COLO829 (cell line): ENCODE data around the gene SIPA1L3.

ENCODE experiments used
- DNase-seq: peaks from one replicate; pipeline ENCODE4 v3.0.0; 2012; ENCODE audit warnings: low spot score

Gene SIPA1L3

DNA sequence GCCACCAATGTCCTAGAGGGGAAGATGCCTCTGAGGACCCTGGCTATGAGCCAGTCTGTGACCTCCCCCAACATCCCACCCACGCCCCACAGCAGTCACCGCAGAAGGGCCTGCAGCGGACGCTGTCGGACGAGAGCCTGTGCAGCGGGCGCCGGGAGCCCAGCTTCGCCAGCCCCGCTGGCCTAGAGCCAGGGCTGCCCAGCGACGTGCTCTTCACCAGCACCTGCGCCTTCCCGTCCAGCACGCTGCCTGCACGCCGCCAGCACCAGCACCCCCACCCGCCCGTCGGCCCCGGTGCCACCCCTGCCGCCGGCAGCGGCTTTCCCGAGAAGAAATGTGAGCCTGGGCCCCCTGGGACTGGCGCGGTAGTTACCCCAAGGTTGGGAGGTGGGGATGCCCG lies 286.4 kb downstream of the SIPA1L3 start:
- DNase-seq: no peak

DNA sequence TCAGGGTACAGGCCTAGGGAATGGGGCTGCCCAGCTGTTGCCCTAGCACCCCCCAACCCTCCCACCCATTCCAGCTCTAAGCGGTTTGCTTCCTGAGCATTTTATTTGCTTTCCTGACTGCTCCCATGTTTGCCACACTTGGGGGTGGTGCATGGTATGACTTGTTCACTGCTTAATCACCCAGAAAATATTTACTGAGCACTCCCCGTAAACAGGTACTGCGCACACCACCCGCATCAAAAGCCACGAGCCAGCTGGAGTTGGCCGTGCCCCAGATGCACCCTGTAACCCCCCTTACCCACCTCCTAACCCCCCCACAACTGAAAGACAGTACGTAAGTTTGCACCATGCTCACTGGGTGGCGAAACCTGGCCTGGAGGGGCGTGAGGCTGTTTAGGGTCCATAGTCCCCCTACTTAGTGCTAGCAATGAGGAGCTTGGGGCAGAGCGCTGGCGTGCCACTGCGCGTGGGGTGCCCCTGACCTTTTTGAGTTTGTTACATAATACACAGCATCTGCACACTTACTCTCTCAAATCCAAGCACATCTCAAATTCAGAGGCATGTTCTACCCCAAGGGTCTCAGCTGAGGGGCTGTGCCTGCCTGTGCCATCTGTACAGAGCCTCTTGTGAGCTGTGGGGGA lies 287.2 kb downstream of the SIPA1L3 start:
- no peak for DNase-seq

DNA sequence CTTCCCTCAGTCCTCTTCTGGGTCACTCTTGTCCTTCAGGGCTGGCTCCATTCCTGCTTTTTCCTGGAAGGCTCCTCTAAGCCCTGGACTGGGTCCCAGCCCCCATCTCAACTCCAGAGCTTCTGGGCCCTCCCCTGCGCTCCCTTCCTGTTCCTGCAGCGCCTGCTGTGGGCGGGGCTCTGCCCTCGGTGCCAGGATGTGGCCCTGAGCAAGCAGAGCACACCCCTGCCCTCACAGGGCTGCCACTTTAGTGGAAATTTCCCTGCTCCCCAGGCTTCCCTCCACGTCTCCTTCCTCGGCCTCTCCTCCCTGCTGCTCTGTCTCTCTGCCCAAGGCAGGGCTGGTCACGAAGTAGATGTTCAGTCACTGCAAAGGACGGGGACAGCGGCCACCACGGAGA lies 288.2 kb downstream of the SIPA1L3 start:
- DNase-seq: no peak

DNA sequence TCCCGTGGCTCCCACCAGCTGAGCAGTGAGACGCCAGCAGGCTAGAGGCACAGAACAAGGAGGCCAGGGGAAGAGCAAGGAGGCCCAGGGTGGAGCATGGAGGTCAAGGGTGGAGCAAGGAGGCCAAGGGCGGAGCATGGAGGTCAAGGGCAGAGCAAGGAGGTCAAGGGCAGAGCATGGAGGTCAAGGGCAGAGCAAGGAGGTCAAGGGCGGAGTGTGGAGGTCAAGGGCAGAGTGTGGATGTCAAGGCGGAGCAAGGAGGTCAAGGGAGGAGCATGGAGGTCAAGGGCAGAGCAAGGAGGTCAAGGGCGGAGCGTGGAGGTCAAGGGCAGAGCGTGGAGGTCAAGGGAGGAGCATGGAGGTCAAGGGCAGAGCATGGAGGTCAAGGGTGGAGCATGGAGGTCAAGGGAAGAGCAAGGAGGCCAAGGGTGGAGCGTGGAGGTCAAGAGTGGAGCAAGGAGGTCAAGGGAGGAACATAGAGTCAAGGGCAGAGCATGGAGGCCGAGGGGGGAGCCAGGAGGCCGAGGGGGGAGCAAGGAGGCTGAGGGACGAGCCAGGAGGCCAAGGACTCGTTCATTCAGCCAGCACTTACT lies 289.3 kb downstream of the SIPA1L3 start:
- DNase-seq: no peak

DNA sequence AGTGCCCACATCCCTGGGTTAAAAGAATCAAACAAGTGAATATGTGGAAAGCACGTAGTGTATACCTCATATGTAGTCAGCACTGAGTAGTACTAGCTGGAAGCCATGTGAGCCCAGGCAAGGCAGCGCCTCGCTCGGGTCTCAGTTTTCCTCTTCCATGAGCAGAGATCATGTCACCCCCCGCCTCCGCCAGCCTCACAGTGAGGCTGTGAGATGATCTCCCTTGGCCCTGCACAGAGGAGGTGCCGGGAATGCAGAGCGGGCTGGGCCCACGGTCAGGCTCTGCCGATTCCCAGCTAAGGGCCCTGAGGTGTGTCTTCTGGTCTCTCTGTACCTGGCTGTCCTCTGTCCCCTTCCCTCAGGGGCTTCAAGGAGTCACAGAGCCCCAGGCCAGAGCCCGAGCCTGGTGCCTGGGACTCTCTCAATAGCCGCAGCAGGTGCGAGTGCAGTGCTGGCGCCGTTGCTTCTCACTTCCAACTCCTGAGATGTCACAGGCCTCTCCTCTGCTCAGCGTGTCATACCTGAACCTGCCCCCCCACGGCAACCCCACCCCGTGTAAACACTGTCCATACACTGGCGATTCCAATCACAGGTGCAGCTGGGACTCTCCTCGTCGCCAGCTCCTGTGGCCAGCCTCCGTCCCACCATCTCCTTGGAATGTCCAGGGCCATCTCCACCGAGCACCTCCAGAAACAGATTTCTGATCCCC lies 290.1 kb downstream of the SIPA1L3 start:
- no peak for DNase-seq

DNA sequence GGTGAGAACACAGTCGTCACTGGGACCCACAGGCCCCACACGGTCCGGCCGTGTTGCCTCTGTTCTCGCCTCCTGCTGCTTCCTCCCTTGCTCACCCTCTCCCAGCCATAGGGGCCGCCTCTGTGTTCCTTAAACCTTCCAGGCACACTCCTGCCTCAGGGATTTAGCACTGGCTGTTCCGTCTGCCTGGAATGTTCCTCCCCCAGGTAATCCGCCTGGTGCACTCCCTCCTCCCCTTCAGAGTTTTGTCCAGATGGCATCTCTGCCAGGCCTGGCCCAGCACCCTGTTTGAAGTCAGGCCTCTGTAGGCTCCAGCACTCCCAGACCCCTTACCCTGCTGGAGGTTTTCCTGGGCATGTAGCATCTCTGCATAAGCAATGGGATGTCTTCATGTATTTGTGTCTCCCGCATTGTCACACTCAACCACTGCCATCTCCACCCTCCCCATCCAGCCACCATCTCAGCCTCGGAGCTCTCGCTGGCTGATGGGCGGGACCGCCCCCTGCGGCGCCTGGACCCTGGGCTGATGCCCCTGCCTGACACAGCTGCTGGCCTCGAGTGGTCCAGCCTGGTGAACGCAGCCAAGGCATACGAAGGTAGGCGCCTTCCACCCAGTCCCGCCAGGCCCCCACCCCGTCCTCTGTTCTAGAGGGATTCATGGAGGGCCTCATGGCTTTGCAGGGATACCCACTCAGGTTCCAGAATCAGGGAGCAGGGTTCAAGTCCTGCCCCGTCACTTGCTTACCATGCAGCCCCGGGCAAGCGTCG lies 291.1 kb downstream of the SIPA1L3 start:
- no peak for DNase-seq

DNA sequence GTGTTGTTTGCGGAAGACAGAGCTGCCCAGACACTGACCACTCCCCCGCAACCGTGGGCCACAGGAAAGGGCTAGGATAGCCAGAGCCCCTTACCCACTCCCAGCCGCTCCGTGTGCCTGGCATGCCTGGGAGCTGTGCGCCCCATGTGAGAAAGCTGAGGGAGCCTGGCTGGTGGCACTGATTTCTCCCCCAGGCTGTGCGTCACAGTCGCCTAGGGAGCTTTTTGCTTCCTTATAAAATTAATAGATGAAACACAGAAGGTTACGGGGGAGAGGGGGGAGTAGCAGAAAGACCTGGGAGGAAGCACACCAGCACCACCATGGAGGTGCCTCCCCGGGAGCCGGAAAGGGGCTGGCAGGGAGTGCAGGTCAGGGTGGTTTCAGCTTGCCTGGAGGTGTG lies 292.3 kb downstream of the SIPA1L3 start:
- DNase-seq: no peak

DNA sequence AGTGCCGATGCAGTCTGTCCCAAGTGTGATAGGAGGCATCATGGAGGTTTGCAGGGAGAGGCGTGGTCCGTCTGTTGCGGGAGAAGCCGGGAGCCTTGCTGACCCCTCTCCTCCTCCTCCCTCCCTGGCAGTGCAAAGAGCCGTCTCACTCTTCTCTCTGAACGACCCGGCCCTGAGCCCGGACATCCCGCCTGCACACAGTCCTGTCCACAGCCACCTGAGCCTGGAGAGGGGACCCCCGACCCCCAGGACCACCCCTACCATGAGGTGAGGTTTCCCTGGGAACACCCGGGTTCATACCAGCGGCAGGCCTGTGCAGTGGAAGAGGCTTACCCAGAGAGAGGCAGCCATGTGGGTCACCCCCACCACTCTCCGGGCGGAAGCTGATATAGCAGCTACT lies 294.7 kb downstream of the SIPA1L3 start:
- DNase-seq: no peak

DNA sequence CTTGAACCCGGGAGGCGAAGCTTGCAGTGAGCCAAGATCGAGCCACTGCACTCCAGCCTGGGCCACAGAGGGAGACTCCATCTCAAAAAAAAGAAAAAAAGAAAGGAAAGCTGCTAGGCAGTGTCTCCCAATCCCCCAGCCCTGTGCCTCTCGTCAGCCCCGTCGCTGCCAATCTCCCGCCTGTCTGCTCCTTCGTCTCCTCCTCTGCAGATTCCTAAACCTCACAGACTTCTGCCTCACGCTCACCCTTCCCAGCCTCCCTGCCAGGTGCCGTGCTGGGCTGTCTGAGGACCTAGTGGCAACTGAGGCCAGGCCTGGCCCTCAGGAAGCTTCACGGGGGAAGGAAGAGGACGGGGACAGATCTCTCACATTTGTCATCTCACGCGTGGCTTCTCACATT lies 295.5 kb downstream of the SIPA1L3 start:
- DNase-seq: no peak

DNA sequence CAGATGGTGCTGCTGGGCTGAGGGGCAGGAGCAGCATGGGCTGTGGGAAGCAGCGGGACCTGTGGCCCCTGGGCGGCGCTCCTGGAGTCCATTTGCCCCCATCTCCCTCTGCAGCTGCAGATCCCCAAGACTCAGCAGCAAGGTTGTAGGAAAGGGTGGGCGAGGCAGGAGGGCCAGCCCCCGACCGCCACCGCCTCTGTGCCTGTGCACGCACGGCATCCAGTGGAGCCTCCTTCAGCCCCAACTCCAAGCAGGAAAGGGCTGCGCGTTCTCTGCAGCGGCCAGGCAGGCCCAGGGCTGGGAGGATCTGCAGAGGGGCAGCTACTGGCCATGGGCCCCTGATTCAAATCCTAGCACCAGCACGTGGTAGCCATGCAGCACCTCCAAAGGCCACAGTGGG lies 296.2 kb downstream of the SIPA1L3 start:
- DNase-seq: no peak

DNA sequence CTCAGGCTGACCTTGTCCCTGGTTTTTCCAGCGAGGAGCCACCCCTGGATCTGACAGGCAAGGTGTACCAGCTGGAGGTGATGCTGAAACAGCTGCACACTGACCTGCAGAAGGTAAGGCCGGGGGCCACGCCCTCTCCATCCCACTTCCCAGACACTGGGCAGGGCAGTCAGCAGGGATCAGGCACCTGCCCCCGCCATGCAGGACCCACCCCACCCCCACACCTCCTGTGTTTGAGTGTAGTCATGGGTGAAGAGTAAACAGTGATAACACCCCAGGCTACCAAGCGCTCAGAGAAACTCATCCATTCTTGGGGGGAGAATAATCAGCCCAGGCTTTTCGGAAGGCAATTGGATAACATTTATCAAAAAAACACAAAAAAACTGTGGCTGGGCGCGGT lies 297.1 kb downstream of the SIPA1L3 start:
- no peak for DNase-seq

DNA sequence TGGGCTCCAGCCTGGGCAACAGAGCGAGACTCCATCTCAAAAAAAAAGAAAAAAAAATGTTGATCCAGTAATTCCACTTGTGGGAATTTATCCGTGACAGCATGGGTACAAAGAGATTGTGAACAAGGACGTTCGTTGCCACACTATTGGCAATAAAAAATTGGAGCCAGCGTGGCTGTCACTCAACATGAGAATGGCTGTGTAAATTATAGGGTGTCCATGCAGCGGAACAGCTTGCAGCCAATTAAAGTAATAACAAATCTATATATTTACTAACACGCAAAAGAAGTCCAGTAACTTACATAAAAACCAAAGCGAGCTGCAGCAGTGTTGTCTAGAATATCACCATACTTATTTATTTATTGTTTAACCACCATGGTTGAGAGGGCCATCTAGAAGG lies 297.7 kb downstream of the SIPA1L3 start:
- DNase-seq: no peak

DNA sequence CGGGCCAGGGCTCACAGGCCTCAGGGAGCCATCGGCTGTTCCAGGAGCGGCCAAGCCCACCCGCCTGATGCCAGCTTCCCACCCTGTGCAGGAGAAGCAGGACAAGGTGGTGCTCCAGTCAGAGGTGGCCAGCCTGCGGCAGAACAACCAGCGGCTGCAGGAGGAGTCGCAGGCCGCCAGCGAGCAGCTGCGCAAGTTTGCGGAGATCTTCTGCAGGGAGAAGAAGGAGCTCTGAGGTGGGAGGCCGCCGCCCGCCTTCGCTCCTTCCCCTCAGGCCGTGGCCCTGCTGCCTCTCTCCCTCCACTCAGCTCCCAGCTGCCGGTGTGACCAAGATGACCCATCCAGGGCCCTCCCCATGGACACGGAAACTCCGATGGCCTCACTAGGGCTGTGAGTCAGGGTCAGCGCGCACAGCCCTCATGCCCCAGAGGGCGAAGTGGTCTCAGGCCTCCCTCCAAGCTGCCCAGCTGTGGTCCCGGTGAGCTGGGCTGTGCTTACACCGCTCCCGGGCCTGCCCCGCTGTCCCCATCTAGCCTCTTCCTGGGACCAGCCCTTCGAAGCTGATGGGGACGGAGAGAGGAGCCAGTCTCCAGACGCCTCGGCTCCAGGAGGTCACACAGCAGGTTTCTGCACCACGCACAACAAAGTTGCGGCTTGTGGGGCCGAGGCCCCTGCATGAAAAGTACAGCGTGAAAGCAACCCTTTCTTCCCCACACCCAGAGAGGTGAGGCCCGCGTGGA lies 299.2 kb downstream of the SIPA1L3 start:
- no peak for DNase-seq

DNA sequence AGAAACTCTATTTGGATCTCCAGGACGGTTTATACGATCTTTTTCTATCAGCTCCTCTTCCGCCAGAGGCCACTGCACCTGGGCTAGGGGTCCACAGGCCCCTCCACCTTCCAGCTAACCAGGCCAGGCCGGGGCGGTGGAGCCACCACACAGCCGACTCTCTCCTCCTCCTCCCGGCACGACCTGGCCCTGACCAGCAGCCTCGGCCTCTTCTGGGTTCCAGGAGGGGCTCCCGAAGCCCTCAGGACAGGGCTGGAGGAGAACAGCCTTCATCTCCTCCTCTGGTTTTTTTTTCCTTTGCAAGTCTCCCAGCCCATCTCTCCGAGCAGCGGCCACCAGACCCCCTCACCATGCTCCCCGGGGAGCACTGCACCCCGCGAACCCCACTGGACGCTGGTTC lies 299.9 kb downstream of the SIPA1L3 start:
- DNase-seq: no peak

DNA sequence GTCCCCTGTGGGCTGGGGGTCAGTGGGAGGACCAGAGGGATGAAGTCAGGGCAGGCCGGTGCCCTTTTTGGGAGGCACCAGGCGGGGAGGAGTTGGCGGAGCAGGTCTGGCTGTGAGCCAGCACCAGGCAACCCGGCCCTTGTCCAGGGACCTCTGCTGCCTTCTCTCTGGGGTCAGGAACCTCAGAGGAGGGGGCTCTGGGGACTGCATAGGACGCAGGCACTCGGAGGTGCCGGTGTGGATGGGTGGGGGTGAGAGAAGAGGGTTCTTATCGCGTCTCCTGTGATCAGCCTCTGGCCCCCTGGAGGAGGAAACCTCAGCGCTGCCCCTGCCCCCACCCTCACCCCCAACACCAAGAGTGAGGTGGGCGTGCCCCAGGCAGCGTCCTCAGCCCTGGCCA lies 300.5 kb downstream of the SIPA1L3 start:
- no peak for DNase-seq

DNA sequence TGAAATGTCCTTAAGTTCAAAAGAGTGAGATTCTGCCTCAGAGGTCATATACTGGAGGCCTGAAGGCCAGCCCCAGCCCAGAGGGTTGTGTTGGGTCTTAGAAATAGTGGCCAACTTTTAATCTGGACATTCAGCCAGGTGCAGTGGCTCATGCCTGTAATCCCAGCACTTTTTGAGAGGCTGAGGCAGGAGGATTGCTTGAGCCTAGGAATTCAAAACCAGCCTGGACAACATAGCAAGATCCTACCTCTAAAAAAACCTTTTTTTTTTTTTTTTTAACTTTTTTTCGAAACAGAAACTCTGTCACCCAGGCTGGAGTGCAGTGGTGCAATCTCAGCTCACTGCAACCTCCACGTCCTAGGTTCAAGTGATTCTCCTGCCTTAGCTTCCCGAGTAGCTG lies 301.6 kb downstream of the SIPA1L3 start:
- DNase-seq: no peak

DNA sequence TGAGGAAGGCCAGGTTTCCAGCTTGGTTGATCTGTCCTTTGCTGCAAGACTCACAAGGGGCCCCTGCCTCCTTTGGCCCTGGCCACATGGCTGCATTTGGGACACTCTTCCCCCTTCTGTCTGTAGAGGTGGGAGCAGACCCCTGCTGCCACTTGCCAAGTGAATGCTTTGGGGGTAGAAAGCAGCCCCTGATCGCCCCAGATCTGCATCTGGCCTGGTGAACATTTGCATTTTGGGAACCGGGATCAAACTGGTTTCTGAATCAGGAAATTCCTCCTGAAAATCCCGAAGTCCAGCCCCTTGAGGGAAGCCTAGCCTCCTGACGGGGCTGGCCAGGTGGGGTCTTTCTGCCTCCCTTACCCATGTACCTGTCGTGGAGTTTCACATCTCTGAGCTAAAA lies 302.1 kb downstream of the SIPA1L3 start:
- DNase-seq: no peak

DNA sequence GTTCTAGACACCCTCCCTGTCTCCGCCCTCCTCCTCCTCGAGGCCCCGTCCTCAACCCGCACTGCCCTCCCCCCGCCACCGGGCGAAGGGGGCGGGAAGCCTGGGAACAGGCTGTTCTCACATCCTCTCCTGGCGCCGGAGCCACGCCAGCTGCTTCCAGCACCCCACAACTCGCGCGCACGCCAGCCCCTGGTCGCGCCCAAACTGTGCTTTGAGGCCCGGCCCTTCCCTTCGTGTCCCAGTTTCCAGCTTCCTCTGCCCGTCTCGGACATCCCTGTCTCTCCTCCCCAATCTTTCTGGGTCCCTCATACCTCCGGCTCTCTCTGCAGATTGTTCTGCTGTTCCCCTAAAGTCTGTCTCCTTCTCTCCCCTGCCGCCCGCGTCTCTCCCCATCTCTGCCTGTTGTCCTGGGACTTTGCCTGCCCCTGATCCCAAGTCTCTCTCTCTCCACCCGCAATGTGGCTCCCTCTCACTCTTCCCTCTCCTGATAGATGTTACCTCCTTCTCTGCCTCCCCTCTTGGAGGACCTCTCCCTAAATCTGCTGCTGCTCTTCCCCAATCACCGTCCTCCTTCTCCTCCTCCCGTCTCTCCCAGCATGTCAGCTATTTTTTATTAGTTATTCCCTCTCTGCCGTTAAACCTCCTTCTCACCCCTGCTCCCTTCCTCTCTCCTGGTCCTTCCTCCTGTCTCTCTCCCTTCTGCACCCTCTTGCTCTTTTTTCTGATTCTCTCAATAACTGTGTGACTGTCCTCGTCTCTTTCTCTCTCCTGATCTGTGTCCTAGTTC lies 302.9 kb downstream of the SIPA1L3 start:
- no peak for DNase-seq

DNA sequence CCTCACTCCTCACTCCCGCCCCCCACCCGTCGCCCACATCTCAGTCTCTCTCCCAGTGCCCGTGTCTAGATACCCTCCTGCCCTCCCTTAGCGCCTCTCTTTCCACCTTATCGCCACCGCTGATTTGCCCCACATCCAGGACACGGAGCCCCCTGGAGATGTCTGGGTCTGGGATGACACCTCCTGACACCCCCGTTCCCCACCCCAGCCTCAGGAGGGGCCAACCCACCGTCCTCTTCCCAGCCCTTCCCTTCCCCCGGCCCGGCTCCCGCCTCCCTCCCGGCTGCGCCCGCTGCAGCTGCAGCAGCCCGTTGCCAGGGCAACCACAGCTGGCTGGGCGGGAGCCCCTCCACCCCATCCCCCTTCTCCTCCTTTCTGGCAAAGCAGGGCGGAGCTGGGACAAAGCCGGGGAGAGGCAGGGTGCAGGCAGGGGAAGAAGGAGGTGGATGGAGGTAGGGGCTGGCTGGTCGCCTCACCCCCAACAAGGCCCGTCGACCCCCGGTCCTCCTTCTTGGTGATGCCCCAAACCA lies 303.5 kb downstream of the SIPA1L3 start:
- DNase-seq: no peak

DNA sequence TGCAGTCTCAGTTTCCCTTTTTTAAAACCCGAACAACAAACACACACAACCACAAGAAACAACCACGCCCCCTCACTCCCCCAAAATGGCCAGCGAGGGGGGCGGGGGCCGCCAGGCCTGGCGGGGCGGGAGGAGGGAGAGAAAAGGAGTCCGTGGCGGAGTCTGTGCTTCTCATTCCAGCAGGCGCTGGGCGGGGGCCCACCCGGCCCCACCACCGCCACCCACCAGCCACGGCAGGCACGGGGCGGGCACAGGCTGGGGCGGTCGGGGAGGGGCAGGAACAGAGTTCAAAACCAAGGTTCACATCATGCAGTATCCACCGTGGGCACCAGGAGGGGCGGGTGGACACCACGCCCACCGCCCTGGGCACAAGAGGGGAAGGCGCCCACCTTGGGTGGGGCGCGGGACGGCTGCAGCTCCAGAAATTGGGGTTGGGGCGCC lies 304.2 kb downstream of the SIPA1L3 start:
- DNase-seq: no peak

DNA sequence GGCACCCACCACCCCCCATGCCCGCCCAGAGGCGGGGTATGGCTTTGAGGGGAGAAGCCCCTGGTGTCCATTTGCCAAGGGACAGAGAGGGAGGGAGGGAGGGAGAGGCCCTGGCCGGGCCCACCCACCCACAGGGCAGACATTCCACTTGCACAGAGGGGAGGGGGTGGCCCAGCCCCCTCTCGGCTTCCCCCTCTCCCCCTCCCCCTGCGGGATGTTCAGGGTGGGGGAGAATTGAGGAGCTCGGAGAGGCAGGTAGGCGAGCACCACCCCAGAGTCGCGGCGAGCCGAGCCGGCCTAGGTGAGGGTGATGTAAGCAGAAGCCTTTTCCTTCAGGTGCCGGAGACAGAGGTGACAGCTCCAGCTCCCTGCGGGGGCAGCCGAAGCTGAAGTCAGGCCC lies 304.8 kb downstream of the SIPA1L3 start:
- no peak for DNase-seq
